WERI-Rb-1 (cell line): ENCODE data around the gene G2E3.

Experiments used
- DNase-seq: peaks from one replicate; pipeline ENCODE4 v3.0.0-alpha.2; 2020
- H3K27ac ChIP-seq: fragments of 250-450 bp; sonication (Bioruptor Pico); 2 replicates; pipeline ENCODE4 v1.5.1; 2020; ENCODE audit warnings: mild to moderate bottlenecking, moderate library complexity
- H3K27me3 ChIP-seq: fragments of 250-450 bp; sonication (Bioruptor Pico); 2 replicates; pipeline ENCODE4 v1.5.1; 2021; ENCODE audit warnings: mild to moderate bottlenecking, low read depth, moderate library complexity; ENCODE audit not compliant: insufficient read depth, severe bottlenecking
- H3K36me3 ChIP-seq: fragments of 250-450 bp; sonication (Bioruptor Pico); 2 replicates; pipeline ENCODE4 v1.5.1; 2020; ENCODE audit warnings: mild to moderate bottlenecking, moderate library complexity
- H3K4me3 ChIP-seq: 2 replicates; pipeline ENCODE4 v1.5.1; 2011; ENCODE audit warnings: low read depth, mild to moderate bottlenecking, control low read depth, low read length
- H3K9me3 ChIP-seq: fragments of 250-450 bp; sonication (Bioruptor Pico); 2 replicates; pipeline ENCODE4 v1.5.1; 2021; ENCODE audit warnings: mild to moderate bottlenecking, moderate library complexity; ENCODE audit not compliant: severe bottlenecking
- TF ChIP-seq, protein P1 (sequence below): IDR thresholded peaks from 2 replicates; pipeline ENCODE4 v1.5.1; 2011; ENCODE audit warnings: low read depth, mild to moderate bottlenecking, control low read depth, inconsistent platforms, low read length

G2E3 gene

GRCh38 chr14:30655124-30655523, 96.2 kb downstream of the G2E3 start:
- TF ChIP-seq, protein P1, sequence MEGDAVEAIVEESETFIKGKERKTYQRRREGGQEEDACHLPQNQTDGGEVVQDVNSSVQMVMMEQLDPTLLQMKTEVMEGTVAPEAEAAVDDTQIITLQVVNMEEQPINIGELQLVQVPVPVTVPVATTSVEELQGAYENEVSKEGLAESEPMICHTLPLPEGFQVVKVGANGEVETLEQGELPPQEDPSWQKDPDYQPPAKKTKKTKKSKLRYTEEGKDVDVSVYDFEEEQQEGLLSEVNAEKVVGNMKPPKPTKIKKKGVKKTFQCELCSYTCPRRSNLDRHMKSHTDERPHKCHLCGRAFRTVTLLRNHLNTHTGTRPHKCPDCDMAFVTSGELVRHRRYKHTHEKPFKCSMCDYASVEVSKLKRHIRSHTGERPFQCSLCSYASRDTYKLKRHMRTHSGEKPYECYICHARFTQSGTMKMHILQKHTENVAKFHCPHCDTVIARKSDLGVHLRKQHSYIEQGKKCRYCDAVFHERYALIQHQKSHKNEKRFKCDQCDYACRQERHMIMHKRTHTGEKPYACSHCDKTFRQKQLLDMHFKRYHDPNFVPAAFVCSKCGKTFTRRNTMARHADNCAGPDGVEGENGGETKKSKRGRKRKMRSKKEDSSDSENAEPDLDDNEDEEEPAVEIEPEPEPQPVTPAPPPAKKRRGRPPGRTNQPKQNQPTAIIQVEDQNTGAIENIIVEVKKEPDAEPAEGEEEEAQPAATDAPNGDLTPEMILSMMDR, result no peak
- Histone ChIP-seq H3K36me3 (peaks cover 20% of the 10 kb centered on the region), H3K27me3 (no peaks in the 10 kb centered on the region), H3K9me3 (no peaks in the 10 kb centered on the region), H3K4me3 (no peak overlapping the region), H3K27ac (no peak overlapping the region)
- DNase-seq, result no peak

- DNase-seq, result no peak
- TF ChIP-seq, protein P1, result no peak
- Histone ChIP-seq H3K27ac (no peak overlapping the region), H3K27me3 (no peaks in the 10 kb centered on the region), H3K9me3 (no peaks in the 10 kb centered on the region), H3K36me3 (peaks cover 19% of the 10 kb centered on the region), H3K4me3 (no peak overlapping the region)
These were observed 96.7 kb downstream of the G2E3 start for GRCh38 chr14:30655658-30656057.

DNA sequence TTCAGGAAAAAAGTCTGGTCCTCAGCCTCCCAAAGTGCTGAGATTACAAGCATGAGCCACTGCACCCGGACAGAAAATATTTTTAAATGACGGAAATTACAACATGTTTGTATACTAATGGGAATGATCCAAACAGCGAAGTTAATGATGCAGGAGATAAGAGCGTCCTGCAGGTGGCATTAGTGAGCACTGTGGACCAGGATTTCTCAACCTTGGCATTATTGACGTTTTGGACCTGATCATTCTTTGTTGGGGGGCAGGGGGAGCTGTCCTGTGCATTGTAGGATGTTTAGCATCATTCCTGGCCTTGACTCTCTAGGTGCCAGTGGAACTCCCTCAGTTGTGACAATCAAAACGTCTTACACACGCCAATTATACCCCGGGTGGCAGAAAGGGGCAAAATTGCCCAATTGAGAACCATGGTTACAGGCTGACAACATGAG, 97.3 kb downstream of the G2E3 start:
- peak; percentile 26 for DNase-seq
- TF ChIP-seq, protein P1, result peak; percentile 80
- no peaks in the 10 kb centered on the region for H3K27me3 ChIP-seq
- H3K9me3 ChIP-seq, result no peaks in the 10 kb centered on the region
- peaks cover 19% of the 10 kb centered on the region for H3K36me3 ChIP-seq
- H3K27ac ChIP-seq, result no peak overlapping the region
- H3K4me3 ChIP-seq, result no peak overlapping the region

DNA sequence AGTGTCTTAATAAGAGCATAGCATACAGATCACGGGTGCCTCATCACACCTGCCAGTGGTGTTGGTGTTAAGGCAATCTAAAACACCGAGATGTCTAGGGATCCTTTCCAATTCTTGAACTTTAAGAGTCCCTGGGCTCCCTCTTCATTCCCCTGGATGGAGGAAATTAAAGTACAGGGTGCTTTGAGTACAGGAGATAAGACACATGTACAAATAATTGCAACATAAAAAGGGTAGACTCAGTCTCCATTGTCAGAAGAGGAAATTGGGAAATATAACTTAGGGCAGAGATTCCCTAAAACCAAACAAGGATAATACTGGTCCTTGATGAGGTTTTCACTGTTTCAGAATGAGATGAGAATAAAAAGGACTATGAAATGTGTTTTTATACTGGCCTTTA, 98.1 kb downstream of the G2E3 start:
- Histone ChIP-seq H3K36me3 (peaks cover 16% of the 10 kb centered on the region), H3K9me3 (no peaks in the 10 kb centered on the region), H3K27ac (no peak overlapping the region), H3K27me3 (no peaks in the 10 kb centered on the region), H3K4me3 (no peak overlapping the region)
- no peak for DNase-seq
- TF ChIP-seq, protein P1, result no peak

- H3K27ac ChIP-seq, result no peak overlapping the region
- TF ChIP-seq, protein P1, result no peak
- peaks cover 15% of the 10 kb centered on the region for H3K36me3 ChIP-seq
- no peak overlapping the region for H3K4me3 ChIP-seq
- DNase-seq, result no peak
- H3K27me3 ChIP-seq, result no peaks in the 10 kb centered on the region
- no peaks in the 10 kb centered on the region for H3K9me3 ChIP-seq
These were observed 98.7 kb downstream of the G2E3 start for GRCh38 chr14:30657606-30658163.

GRCh38 chr14:30658645-30659044, 99.7 kb downstream of the G2E3 start:
- no peaks in the 10 kb centered on the region for H3K27me3 ChIP-seq

More at GRCh38 chr14:30658645-30659044, 99.7 kb downstream of the G2E3 start:
- H3K4me3 ChIP-seq, result no peak overlapping the region
- peaks cover 14% of the 10 kb centered on the region for H3K36me3 ChIP-seq
- H3K27ac ChIP-seq, result no peak overlapping the region
- H3K9me3 ChIP-seq, result no peaks in the 10 kb centered on the region
- no peak for DNase-seq
- TF ChIP-seq, protein P1, result no peak
